H1 (cell line): ENCODE measurements around the gene SLC39A11. TPM values are rescaled to one million over a fixed set of nuclear protein-coding genes. Genes with fewer than 3 reads are reported as not detected.

Source experiments
- CTCF ChIA-PET: fragments of 300-600 bp; sonication (Branson Sonifier 250); formaldehyde crosslinking; loops from one replicate; lab custom pipeline; 2021; ENCODE audit not compliant: partially characterized antibody; lab: Charles Lee
- POLR2A ChIA-PET: fragments of 300-600 bp; sonication (Branson Sonifier 250); formaldehyde crosslinking; loops from one replicate; lab custom pipeline; 2021; ENCODE audit warnings: inconsistent platforms; ENCODE audit not compliant: partially characterized antibody; lab: Charles Lee
- DNase-seq, 2 experiments: peaks; one replicate each; pipeline versions ENCODE4 v3.0.0 to v3.0.0-alpha.2; 2010 to 2022; ENCODE audit warnings: low spot score in 2 of 2, low read depth in 1 of 2, mixed read lengths in 1 of 2
- FAIRE-seq: peaks from 2 replicates; lab custom pipeline; 2011; peaks lifted over from hg19 to GRCh38; lab: Jason Lieb, UNC
- H2AFZ ChIP-seq: 2 replicates; pipeline ENCODE4 v1.8.1; 2012; ENCODE audit warnings: low read length, inconsistent platforms
- H2AK5ac ChIP-seq: 2 replicates; pipeline ENCODE4 v1.6.1; 2013; ENCODE audit warnings: low read depth, low read length
- H2BK120ac ChIP-seq: replicated peaks from 2 replicates; pipeline ENCODE3; 2013; ENCODE audit warnings: low read depth, low read length, inconsistent platforms
- H2BK12ac ChIP-seq: 2 replicates; pipeline ENCODE4 v1.6.1; 2013; ENCODE audit warnings: low read depth, low read length
- H2BK15ac ChIP-seq: 2 replicates; pipeline ENCODE4 v1.6.1; 2013; ENCODE audit warnings: low read length
- H2BK20ac ChIP-seq: 2 replicates; pipeline ENCODE4 v1.6.1; 2013; ENCODE audit warnings: low read length
- H2BK5ac ChIP-seq: 2 replicates; pipeline ENCODE4 v1.6.1; 2013; ENCODE audit warnings: low read depth, low read length
- H3K14ac ChIP-seq: 2 replicates; pipeline ENCODE4 v1.6.1; 2013; ENCODE audit warnings: inconsistent platforms; ENCODE audit not compliant: insufficient read length
- H3K18ac ChIP-seq: 2 replicates; pipeline ENCODE4 v1.6.1; 2013; ENCODE audit warnings: low read length; ENCODE audit errors: extremely low read depth
- H3K23ac ChIP-seq: 2 replicates; pipeline ENCODE4 v1.6.1; 2013; ENCODE audit warnings: inconsistent platforms; ENCODE audit not compliant: insufficient read length
- H3K23me2 ChIP-seq: 2 replicates; pipeline ENCODE4 v1.6.1; 2013; ENCODE audit warnings: low read depth, low read length
- H3K27ac ChIP-seq: 2 replicates; pipeline ENCODE4 v1.6.1; 2011; ENCODE audit warnings: low read depth, low read length, inconsistent platforms
- H3K27me3 ChIP-seq, 4 experiments: replicated peaks in 1 of 4; 1 replicate in 1 of 4; 2 replicates in 3 of 4; pipeline versions ENCODE4 v1.6.1 to v1.8.1; 2011 to 2013; ENCODE audit warnings: low read length in 3 of 4, mild to moderate bottlenecking in 3 of 4, inconsistent platforms in 2 of 4, mixed read lengths in 2 of 4, moderate library complexity in 1 of 4; ENCODE audit not compliant: control insufficient read depth in 3 of 4, insufficient read depth in 3 of 4; ENCODE audit errors: extremely low read depth in 1 of 4
- H3K36me3 ChIP-seq, 4 experiments: 2 replicates each; pipeline versions ENCODE4 v1.6.1 to v1.8.1; 2011 to 2013; ENCODE audit warnings: mild to moderate bottlenecking in 4 of 4, low read length in 3 of 4, moderate library complexity in 2 of 4, control low read depth in 1 of 4, inconsistent platforms in 1 of 4; ENCODE audit not compliant: insufficient read depth in 4 of 4, control insufficient read depth in 2 of 4
- H3K4ac ChIP-seq: replicated peaks from 2 replicates; pipeline ENCODE3; 2013; ENCODE audit warnings: low read length, low read depth, mixed read lengths, inconsistent platforms; ENCODE audit not compliant: insufficient read length
- H3K4me1 ChIP-seq, 4 experiments: replicated peaks in 1 of 4; 1 replicate in 1 of 4; 2 replicates in 3 of 4; pipeline versions ENCODE4 v1.6.1 to v1.8.1; 2011 to 2013; ENCODE audit warnings: low read length in 3 of 4, inconsistent platforms in 2 of 4, mixed read lengths in 1 of 4; ENCODE audit not compliant: insufficient read depth in 4 of 4, control insufficient read depth in 3 of 4
- H3K4me2 ChIP-seq, 2 experiments: 2 replicates each; pipeline versions ENCODE4 v1.6.1 to v1.8.1; 2011 to 2013; ENCODE audit warnings: low read depth in 2 of 2, low read length in 2 of 2, control low read depth in 1 of 2, inconsistent platforms in 1 of 2, mild to moderate bottlenecking in 1 of 2; ENCODE audit not compliant: insufficient read depth in 1 of 2
- H3K4me3 ChIP-seq, 4 experiments: fragments of 200-600, 300-600 bp in 1 of 4; sonication (generic), shearing (Covaris generic), sonication (Bioruptor Twin) in 1 of 4; 2 replicates each; pipeline versions ENCODE4 v1.5.1 to v1.8.1; 2011 to 2016; ENCODE audit warnings: low read length in 4 of 4, low read depth in 3 of 4, control low read depth in 2 of 4, inconsistent platforms in 2 of 4, mild to moderate bottlenecking in 2 of 4, mixed read lengths in 1 of 4, moderate library complexity in 1 of 4; ENCODE audit not compliant: insufficient read depth in 2 of 4; ENCODE audit errors: extremely low read depth in 1 of 4
- H3K56ac ChIP-seq: replicated peaks from 2 replicates; pipeline ENCODE3; 2013; ENCODE audit warnings: low read depth, mild to moderate bottlenecking, mixed read lengths, low read length, inconsistent platforms; ENCODE audit not compliant: insufficient read length
- H3K79me1 ChIP-seq: 2 replicates; pipeline ENCODE4 v1.6.1; 2013; ENCODE audit warnings: low read depth, low read length, control low read depth
- H3K79me2 ChIP-seq, 2 experiments: 2 replicates each; pipeline versions ENCODE4 v1.6.1 to v1.8.1; 2012 to 2013; ENCODE audit warnings: low read length in 2 of 2, mild to moderate bottlenecking in 2 of 2, inconsistent platforms in 1 of 2; ENCODE audit not compliant: insufficient read depth in 2 of 2, control insufficient read depth in 1 of 2
- H3K9ac ChIP-seq, 4 experiments: replicated peaks in 1 of 4; 1 replicate in 1 of 4; 2 replicates in 3 of 4; pipeline versions ENCODE4 v1.6.1 to v1.8.1; 2011 to 2013; ENCODE audit warnings: low read depth in 3 of 4, low read length in 3 of 4, control low read depth in 2 of 4, mild to moderate bottlenecking in 2 of 4, moderate library complexity in 2 of 4, inconsistent platforms in 1 of 4; ENCODE audit errors: extremely low read depth in 1 of 4
- H3K9me3 ChIP-seq, 2 experiments: 2 replicates each; pipeline versions ENCODE4 v1.6.1 to v1.8.1; 2012 to 2013; ENCODE audit warnings: mild to moderate bottlenecking in 2 of 2, moderate library complexity in 2 of 2, control low read depth in 1 of 2, inconsistent platforms in 1 of 2, low read depth in 1 of 2, low read length in 1 of 2, mixed read lengths in 1 of 2; ENCODE audit not compliant: insufficient read depth in 2 of 2
- H4K20me1 ChIP-seq, 2 experiments: replicated peaks in 1 of 2; 2 replicates each; pipeline versions ENCODE3 to v1.8.1; 2011 to 2013; ENCODE audit warnings: inconsistent platforms in 2 of 2, low read length in 2 of 2, mild to moderate bottlenecking in 1 of 2; ENCODE audit not compliant: insufficient read depth in 2 of 2, control insufficient read depth in 1 of 2
- H4K5ac ChIP-seq: 2 replicates; pipeline ENCODE4 v1.6.1; 2013; ENCODE audit warnings: low read length, low read depth, mixed read lengths, inconsistent platforms; ENCODE audit not compliant: insufficient read length
- H4K8ac ChIP-seq: 2 replicates; pipeline ENCODE4 v1.8.0; 2013; ENCODE audit warnings: mild to moderate bottlenecking, moderate library complexity, low read length, inconsistent platforms; ENCODE audit not compliant: insufficient read depth; ENCODE audit errors: extremely low read depth
- H4K91ac ChIP-seq: replicated peaks from 2 replicates; pipeline ENCODE3; 2013; ENCODE audit warnings: low read length, mixed read lengths, inconsistent platforms; ENCODE audit not compliant: insufficient read length
- ATF3 ChIP-seq: IDR thresholded peaks from 2 replicates; pipeline ENCODE4 v1.6.1; 2011; ENCODE audit warnings: low read depth, mild to moderate bottlenecking, low read length; ENCODE audit not compliant: insufficient read depth
- CTBP2 ChIP-seq: IDR thresholded peaks from 2 replicates; pipeline ENCODE4 v1.7.0; 2011; ENCODE audit warnings: borderline replicate concordance, mild to moderate bottlenecking, moderate library complexity, mixed read lengths, low read length; ENCODE audit not compliant: insufficient read depth, insufficient read length
- EP300 ChIP-seq, 2 experiments: IDR thresholded peaks; 1 replicate in 1 of 2; 2 replicates in 1 of 2; pipeline ENCODE4 v1.6.1; 2011 to 2012; ENCODE audit warnings: low read depth in 2 of 2, low read length in 2 of 2, mild to moderate bottlenecking in 2 of 2, borderline replicate concordance in 1 of 2, inconsistent platforms in 1 of 2, moderate library complexity in 1 of 2
- RAD21 ChIP-seq, 2 experiments: IDR thresholded peaks in 1 of 2; conservative IDR thresholded peaks in 1 of 2; 2 replicates each; pipeline ENCODE4 v1.6.1; 2011; ENCODE audit warnings: low read depth in 2 of 2, low read length in 2 of 2, improper control_type of control experiment in 1 of 2, inconsistent platforms in 1 of 2, mild to moderate bottlenecking in 1 of 2, moderate library complexity in 1 of 2
- RFX5 ChIP-seq: IDR thresholded peaks from 2 replicates; pipeline ENCODE4 v1.6.1; 2011; ENCODE audit warnings: low read depth, low read length, improper control_type of control experiment, borderline replicate concordance
- SP1 ChIP-seq: IDR thresholded peaks from 2 replicates; pipeline ENCODE4 v1.6.1; 2011; ENCODE audit warnings: low read depth, low read length
- WGBS, 2 experiments: shearing (Covaris generic) in 1 of 2; methylation state at CpG; one replicate each; pipeline versions ENCODE4 v1.1.6 to v1.1.7; 2013 to 2015; ENCODE audit warnings: low lambda C conversion rate in 2 of 2, mixed read lengths in 2 of 2, inconsistent platforms in 1 of 2, low coverage in 1 of 2, missing lambda C conversion rate in 1 of 2; ENCODE audit not compliant: insufficient replicate concordance in 2 of 2, insufficient coverage in 1 of 2, insufficient read length in 1 of 2; ENCODE audit errors: extremely low coverage in 1 of 2, missing lambda C conversion rate in 1 of 2; 5-methylcytosine and 5-hydroxymethylcytosine counted together
- polyA plus RNA-seq, 7 experiments: library from polyadenylated mRNA; depleted of rRNA in 3 of 7; stranded (reverse) in 5 of 7; unstranded in 2 of 7; fragments of >200 nt in 5 of 7; fragments of 200-250 nt in 2 of 7; gene quantifications; 1 replicate in 5 of 7; 2 replicates in 1 of 7; 4 replicates in 1 of 7; pipeline versions ENCODE4 v1.2.1 to v1.2.3, GENCODE V29; 2011 to 2013; ENCODE audit warnings: missing spikeins in 2 of 7, mixed read lengths in 2 of 7
- total RNA-seq: library from RNA; stranded (reverse); fragmentation: NEBNext Ultra II Directional; extraction: Animal tissue kit (Norgen Biotek cat#: 25700); gene quantifications from 2 replicates; pipeline ENCODE4 v1.2.1, GENCODE V29; 2021

SLC39A11 gene
- total and polyA plus RNA-seq, 2 of the 8 experiments (the other 6 are each of a cell fraction or from before 2014, with no cell fraction given): 12.2 to 19.6 TPM

DNA sequence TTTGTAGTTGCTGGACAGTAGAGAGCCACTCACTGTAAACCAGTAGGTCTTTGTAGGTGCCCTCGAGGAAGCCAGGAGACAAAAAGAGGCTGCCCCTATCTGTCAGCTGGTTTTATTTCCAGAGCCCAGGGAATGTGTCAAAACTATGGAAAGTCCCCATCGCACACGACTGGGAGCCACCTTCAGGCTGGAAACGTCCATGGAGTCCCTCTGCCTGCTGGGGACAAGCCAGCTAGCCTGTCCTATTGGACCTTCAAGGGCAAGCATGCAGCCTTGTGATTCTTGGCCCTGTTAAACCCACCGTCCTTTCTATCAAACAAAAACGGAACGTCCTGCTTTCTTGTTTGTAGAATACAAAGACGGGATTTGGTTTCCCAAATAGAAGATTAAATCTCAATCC lies 289.8 kb downstream of the SLC39A11 start:
- H3K9me3 ChIP-seq: no peaks in the 10 kb centered on the region; a peak in 1 of 4 replicates
- no peak overlapping the region for H3K4ac ChIP-seq
- H2BK20ac ChIP-seq: no peak overlapping the region
- no peak overlapping the region for H3K4me2 ChIP-seq
- POLR2A ChIA-PET: no interaction called here
- no peaks in the 10 kb centered on the region for H4K20me1 ChIP-seq
- FAIRE-seq (no peak), DNase-seq (no peak)
- H3K14ac ChIP-seq: no peak overlapping the region
- H2BK15ac ChIP-seq: no peak overlapping the region
- H3K4me3 ChIP-seq: no peak overlapping the region
- no peak overlapping the region for H2AK5ac ChIP-seq
- H3K36me3 ChIP-seq: no peaks in the 10 kb centered on the region
- no peak overlapping the region for H4K91ac ChIP-seq
- CTCF ChIA-PET: no interaction called here
- no peak overlapping the region for H3K18ac ChIP-seq
- no peak overlapping the region for H3K56ac ChIP-seq
- no peak for TF ChIP-seq EP300 (IDR thresholded peaks at IDR 0.05; ENCODE audit: borderline replicate concordance in 1 of 2, low read depth in 2 of 2, low read length in 2 of 2)
- TF ChIP-seq ATF3: no peak
- no peak for TF ChIP-seq RAD21 (IDR thresholded peaks at IDR 0.05 in 1 of 2, conservative IDR thresholded peaks at IDR 0.05 in 1 of 2; ENCODE audit: low read depth in 2 of 2, low read length in 2 of 2)
- no peak for TF ChIP-seq SP1
- TF ChIP-seq RFX5: no peak
- TF ChIP-seq CTBP2: no peak
- TF ChIP-seq, all 59 proteins: peak for 0
- 85% methylated on average over 8 of the region's 8 CpGs; no CpG with 5 or more reads in 1 of the 2 experiments for WGBS, 2 experiments
- no peak overlapping the region for H4K5ac ChIP-seq
- no peaks in the 10 kb centered on the region for H3K23me2 ChIP-seq
- no peaks in the 10 kb centered on the region for H3K27me3 ChIP-seq
- no peaks in the 10 kb centered on the region for H3K79me2 ChIP-seq
- no peak overlapping the region for H2AFZ ChIP-seq
- H4K8ac ChIP-seq: no peak overlapping the region; the same call in 1 of the 2 replicates
- no peak overlapping the region for H2BK12ac ChIP-seq
- no peaks in the 10 kb centered on the region for H3K4me1 ChIP-seq
- no peak overlapping the region for H3K23ac ChIP-seq
- H3K27ac ChIP-seq: no peak overlapping the region
- no peak overlapping the region for H2BK120ac ChIP-seq
- no peaks in the 10 kb centered on the region for H3K79me1 ChIP-seq
- H3K9ac ChIP-seq: no peak overlapping the region
- no peak overlapping the region; the same call in 1 of the 2 replicates for H2BK5ac ChIP-seq
